GM23338 (cell line): Measurements from ENCODE around the gene FKBP5. TPM values are rescaled to one million over a fixed set of nuclear protein-coding genes. Genes with fewer than 3 reads are reported as not detected.

ENCODE experiments used
- ATAC-seq: fragments of 200-7000 bp; cut with Tn5 transposase; 3 replicates; pipeline ENCODE4 v1.9.1; 2020
- DNase-seq: peaks from one replicate; pipeline ENCODE4 v3.0.0-alpha.2; 2015; ENCODE audit warnings: low spot score
- H2AFZ ChIP-seq: fragments of 200-600 bp; sonication (generic); 2 replicates; pipeline ENCODE4 v1.8.0; 2016; ENCODE audit warnings: antibody characterized with exemption, mild to moderate bottlenecking, moderate library complexity
- H3F3A ChIP-seq: fragments of 200-600 bp; sonication (generic); replicated peaks from 2 replicates; pipeline ENCODE4 v1.8.0; 2017; ENCODE audit warnings: antibody characterized with exemption, mixed run types, low read depth
- H3K27ac ChIP-seq: fragments of 200-600 bp; sonication (generic); 2 replicates; pipeline ENCODE4 v1.6.1; 2016; ENCODE audit warnings: low read depth
- H3K27me3 ChIP-seq: fragments of 200-600 bp; sonication (generic); 2 replicates; pipeline ENCODE4 v1.8.0; 2016; ENCODE audit warnings: mild to moderate bottlenecking, mixed run types, moderate library complexity; ENCODE audit not compliant: insufficient read depth
- H3K36me3 ChIP-seq: fragments of 200-600 bp; sonication (generic); 2 replicates; pipeline ENCODE4 v1.8.0; 2016; ENCODE audit warnings: mild to moderate bottlenecking; ENCODE audit not compliant: insufficient read depth
- H3K4me1 ChIP-seq: fragments of 200-600 bp; sonication (generic); 2 replicates; pipeline ENCODE4 v1.8.0; 2016; ENCODE audit warnings: mild to moderate bottlenecking, moderate library complexity; ENCODE audit not compliant: insufficient read depth
- H3K4me2 ChIP-seq: fragments of 200-600 bp; sonication (generic); 2 replicates; pipeline ENCODE4 v1.7.1; 2017; ENCODE audit warnings: mixed run types
- H3K4me3 ChIP-seq: fragments of 200-600 bp; sonication (generic); 2 replicates; pipeline ENCODE4 v1.6.1; 2016; ENCODE audit warnings: mixed run types
- H3K79me2 ChIP-seq: fragments of 200-600 bp; sonication (generic); replicated peaks from 2 replicates; pipeline ENCODE4 v1.8.0; 2017; ENCODE audit warnings: mild to moderate bottlenecking; ENCODE audit not compliant: insufficient read depth
- H3K9me2 ChIP-seq: fragments of 200-600 bp; sonication (generic); 2 replicates; pipeline ENCODE4 v1.8.0; 2017; ENCODE audit not compliant: insufficient read depth
- H4K20me1 ChIP-seq: fragments of 200-600 bp; sonication (generic); replicated peaks from 2 replicates; pipeline ENCODE4 v1.8.0; 2017; ENCODE audit warnings: mild to moderate bottlenecking; ENCODE audit not compliant: insufficient read depth
- H3K27ac Mint-ChIP-seq: 2 replicates; pipeline ENCODE4 v1.8.0; 2020; ENCODE audit warnings: inconsistent platforms, mild to moderate bottlenecking, moderate library complexity, mixed read lengths
- H3K27me3 Mint-ChIP-seq: 3 replicates; pipeline ENCODE4 v1.8.0; 2022; ENCODE audit warnings: low read depth, mild to moderate bottlenecking, moderate library complexity, mixed read lengths, inconsistent platforms; ENCODE audit not compliant: insufficient read depth, poor library complexity
- H3K36me3 Mint-ChIP-seq: 3 replicates; pipeline ENCODE4 v1.8.0; 2021; ENCODE audit warnings: low read depth, mild to moderate bottlenecking, inconsistent platforms, moderate library complexity, mixed read lengths
- H3K4me1 Mint-ChIP-seq: 3 replicates; pipeline ENCODE4 v1.8.0; 2020; ENCODE audit warnings: mild to moderate bottlenecking, inconsistent platforms, mixed read lengths
- H3K4me3 Mint-ChIP-seq: 3 replicates; pipeline ENCODE4 v1.8.0; 2021; ENCODE audit warnings: moderate library complexity, mild to moderate bottlenecking, inconsistent platforms, mixed read lengths
- H3K9me3 Mint-ChIP-seq: 3 replicates; pipeline ENCODE4 v1.8.0; 2020; ENCODE audit warnings: moderate library complexity, mild to moderate bottlenecking, inconsistent platforms, mixed read lengths
- EZH2 ChIP-seq: fragments of 200-600 bp; sonication (generic); IDR thresholded peaks from one replicate; pipeline ENCODE4 v1.8.0; 2017; ENCODE audit warnings: antibody characterized with exemption, mild to moderate bottlenecking, low read depth; ENCODE audit not compliant: unreplicated experiment
- EZH2phosphoT487 ChIP-seq: fragments of 200-600 bp; sonication (generic); IDR thresholded peaks from one replicate; pipeline ENCODE4 v1.8.1; 2018; ENCODE audit warnings: antibody characterized with exemption; ENCODE audit not compliant: unreplicated experiment
- JUNB ChIP-seq: IDR thresholded peaks from one replicate; pipeline ENCODE4 v1.6.1; 2016; ENCODE audit warnings: antibody characterized with exemption; ENCODE audit not compliant: unreplicated experiment
- NANOG ChIP-seq: IDR thresholded peaks from 2 replicates; pipeline ENCODE4 v1.6.1; 2016; ENCODE audit warnings: antibody characterized with exemption, borderline replicate concordance
- POLR2AphosphoS5 ChIP-seq: IDR thresholded peaks from 2 replicates; pipeline ENCODE4 v1.6.1; 2016; ENCODE audit warnings: antibody characterized with exemption, low read depth
- ZNF114 ChIP-seq: fragments of 250-450 bp; sonication (Bioruptor Pico); IDR thresholded peaks from 2 replicates; pipeline ENCODE4 v1.5.0; 2020; ENCODE audit warnings: mild to moderate bottlenecking, moderate library complexity
- polyA plus RNA-seq: library from polyadenylated mRNA; unstranded; fragments of >200 nt; fragmentation: Nextera tagmentation; extraction: Ambion mirVana; gene quantifications from 2 replicates; pipeline ENCODE4 v1.2.1, GENCODE V29; 2016
- total RNA-seq: library from RNA; depleted of rRNA; stranded (reverse); fragments of >200 nt; shearing (Covaris generic); gene quantifications from 2 replicates; pipeline ENCODE4 v1.2.3, GENCODE V29; 2014
- TF ChIP-seq, protein P1 (sequence below): fragments of 250-450 bp; sonication (Bioruptor Pico); IDR thresholded peaks from 2 replicates; pipeline ENCODE4 v1.5.0; 2020; ENCODE audit warnings: mild to moderate bottlenecking, moderate library complexity
- TF ChIP-seq, protein P2 (sequence below), 2 experiments: fragments of 200-600 bp in 1 of 2; sonication (generic) in 1 of 2; conservative IDR thresholded peaks; 2 replicates each; pipeline versions ENCODE4 v1.5.1 to v1.6.1; 2016 to 2017; ENCODE audit warnings: antibody characterized with exemption in 2 of 2, low read depth in 2 of 2, mild to moderate bottlenecking in 2 of 2, moderate library complexity in 1 of 2

The FKBP5 gene
- total and polyA plus RNA-seq, 2 experiments from 2014 or later = 19.8 to 28.6 TPM

DNA sequence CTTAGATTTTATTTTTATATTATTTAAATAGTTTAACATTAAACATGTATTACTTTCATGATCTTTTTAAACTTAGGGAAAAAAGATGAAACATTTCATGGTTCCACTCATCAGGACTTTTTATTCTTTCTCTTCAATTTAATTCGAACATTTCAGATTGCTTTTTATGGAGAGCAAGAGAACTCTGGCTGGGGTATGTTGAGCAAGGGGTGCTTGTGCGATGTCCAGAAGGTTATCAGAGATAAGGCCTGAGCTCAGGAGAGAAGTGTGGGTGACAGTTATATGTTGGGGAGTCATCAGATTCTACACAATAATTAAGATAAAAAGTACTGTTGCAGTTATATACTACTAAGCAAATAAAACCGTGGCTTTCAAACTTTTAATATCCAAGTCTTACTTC lies 37.5 kb downstream of the FKBP5 start (continued):
- TF ChIP-seq, protein P1, sequence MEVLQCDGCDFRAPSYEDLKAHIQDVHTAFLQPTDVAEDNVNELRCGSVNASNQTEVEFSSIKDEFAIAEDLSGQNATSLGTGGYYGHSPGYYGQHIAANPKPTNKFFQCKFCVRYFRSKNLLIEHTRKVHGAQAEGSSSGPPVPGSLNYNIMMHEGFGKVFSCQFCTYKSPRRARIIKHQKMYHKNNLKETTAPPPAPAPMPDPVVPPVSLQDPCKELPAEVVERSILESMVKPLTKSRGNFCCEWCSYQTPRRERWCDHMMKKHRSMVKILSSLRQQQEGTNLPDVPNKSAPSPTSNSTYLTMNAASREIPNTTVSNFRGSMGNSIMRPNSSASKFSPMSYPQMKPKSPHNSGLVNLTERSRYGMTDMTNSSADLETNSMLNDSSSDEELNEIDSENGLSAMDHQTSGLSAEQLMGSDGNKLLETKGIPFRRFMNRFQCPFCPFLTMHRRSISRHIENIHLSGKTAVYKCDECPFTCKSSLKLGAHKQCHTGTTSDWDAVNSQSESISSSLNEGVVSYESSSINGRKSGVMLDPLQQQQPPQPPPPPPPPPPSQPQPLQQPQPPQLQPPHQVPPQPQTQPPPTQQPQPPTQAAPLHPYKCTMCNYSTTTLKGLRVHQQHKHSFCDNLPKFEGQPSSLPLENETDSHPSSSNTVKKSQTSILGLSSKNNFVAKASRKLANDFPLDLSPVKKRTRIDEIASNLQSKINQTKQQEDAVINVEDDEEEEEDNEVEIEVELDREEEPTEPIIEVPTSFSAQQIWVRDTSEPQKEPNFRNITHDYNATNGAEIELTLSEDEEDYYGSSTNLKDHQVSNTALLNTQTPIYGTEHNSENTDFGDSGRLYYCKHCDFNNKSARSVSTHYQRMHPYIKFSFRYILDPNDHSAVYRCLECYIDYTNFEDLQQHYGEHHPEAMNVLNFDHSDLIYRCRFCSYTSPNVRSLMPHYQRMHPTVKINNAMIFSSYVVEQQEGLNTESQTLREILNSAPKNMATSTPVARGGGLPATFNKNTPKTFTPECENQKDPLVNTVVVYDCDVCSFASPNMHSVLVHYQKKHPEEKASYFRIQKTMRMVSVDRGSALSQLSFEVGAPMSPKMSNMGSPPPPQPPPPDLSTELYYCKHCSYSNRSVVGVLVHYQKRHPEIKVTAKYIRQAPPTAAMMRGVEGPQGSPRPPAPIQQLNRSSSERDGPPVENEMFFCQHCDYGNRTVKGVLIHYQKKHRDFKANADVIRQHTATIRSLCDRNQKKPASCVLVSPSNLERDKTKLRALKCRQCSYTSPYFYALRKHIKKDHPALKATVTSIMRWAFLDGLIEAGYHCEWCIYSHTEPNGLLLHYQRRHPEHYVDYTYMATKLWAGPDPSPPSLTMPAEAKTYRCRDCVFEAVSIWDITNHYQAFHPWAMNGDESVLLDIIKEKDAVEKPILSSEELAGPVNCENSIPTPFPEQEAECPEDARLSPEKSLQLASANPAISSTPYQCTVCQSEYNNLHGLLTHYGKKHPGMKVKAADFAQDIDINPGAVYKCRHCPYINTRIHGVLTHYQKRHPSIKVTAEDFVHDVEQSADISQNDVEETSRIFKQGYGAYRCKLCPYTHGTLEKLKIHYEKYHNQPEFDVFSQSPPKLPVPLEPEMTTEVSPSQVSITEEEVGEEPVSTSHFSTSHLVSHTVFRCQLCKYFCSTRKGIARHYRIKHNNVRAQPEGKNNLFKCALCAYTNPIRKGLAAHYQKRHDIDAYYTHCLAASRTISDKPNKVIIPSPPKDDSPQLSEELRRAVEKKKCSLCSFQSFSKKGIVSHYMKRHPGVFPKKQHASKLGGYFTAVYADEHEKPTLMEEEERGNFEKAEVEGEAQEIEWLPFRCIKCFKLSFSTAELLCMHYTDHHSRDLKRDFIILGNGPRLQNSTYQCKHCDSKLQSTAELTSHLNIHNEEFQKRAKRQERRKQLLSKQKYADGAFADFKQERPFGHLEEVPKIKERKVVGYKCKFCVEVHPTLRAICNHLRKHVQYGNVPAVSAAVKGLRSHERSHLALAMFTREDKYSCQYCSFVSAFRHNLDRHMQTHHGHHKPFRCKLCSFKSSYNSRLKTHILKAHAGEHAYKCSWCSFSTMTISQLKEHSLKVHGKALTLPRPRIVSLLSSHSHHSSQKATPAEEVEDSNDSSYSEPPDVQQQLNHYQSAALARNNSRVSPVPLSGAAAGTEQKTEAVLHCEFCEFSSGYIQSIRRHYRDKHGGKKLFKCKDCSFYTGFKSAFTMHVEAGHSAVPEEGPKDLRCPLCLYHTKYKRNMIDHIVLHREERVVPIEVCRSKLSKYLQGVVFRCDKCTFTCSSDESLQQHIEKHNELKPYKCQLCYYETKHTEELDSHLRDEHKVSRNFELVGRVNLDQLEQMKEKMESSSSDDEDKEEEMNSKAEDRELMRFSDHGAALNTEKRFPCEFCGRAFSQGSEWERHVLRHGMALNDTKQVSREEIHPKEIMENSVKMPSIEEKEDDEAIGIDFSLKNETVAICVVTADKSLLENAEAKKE (CRISPR knock-in tag) = no peak

DNA sequence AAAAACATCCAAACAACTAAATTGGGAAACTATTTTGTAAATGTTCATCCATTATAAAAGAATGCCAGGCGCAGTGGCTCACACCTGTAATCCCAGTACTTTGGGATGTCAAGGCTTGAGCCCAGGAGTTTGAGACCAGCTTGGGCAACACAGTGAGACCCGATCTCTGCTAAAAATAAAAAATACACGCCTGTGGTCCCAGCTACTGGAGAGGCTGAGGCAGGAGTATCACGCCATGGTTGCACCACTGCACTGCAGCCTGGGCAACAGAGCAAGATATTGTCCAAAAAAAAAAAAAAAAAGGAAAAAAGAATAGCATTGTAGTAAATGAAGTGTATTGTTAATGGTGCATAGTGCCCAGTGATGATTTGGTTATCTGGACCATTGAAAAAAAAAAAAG lies 38.7 kb downstream of the FKBP5 start:
- no peak overlapping the region for H3K27ac ChIP-seq
- no peaks in the 10 kb centered on the region for H3K36me3 ChIP-seq
- H3K27ac Mint-ChIP-seq = no peak overlapping the region
- no peak overlapping the region for H3K4me3 Mint-ChIP-seq
- H4K20me1 ChIP-seq = 0 out of 2 replicates have a peak, but pooled peaks cover 3% of the 10 kb centered on the region
- peaks cover 5% of the 10 kb centered on the region; the same call in 2 of the 3 replicates for H3K9me3 Mint-ChIP-seq
- peaks cover 6% of the 10 kb centered on the region; the same call in 2 of the 3 replicates for H3K36me3 Mint-ChIP-seq
- H3K27me3 ChIP-seq = no peaks in the 10 kb centered on the region
- H3K4me1 ChIP-seq = peaks cover 13% of the 10 kb centered on the region; the same call in 1 of the 2 replicates
- H2AFZ ChIP-seq = no peak overlapping the region
- H3K4me2 ChIP-seq = no peak overlapping the region
- H3K79me2 ChIP-seq = peaks cover 31% of the 10 kb centered on the region
- H3K4me3 ChIP-seq = no peak overlapping the region
- no peaks in the 10 kb centered on the region for H3F3A ChIP-seq
- no peak for DNase-seq
- peaks cover 1% of the 10 kb centered on the region for H3K27me3 Mint-ChIP-seq
- H3K4me1 Mint-ChIP-seq = peaks cover 22% of the 10 kb centered on the region
- no peak for ATAC-seq
- H3K9me2 ChIP-seq = no peaks in the 10 kb centered on the region
- no peak for TF ChIP-seq JUNB
- no peak for TF ChIP-seq NANOG
- TF ChIP-seq, protein P1 (CRISPR knock-in tag) = no peak
- no peak for TF ChIP-seq EZH2
- TF ChIP-seq EZH2phosphoT487 = no peak
- TF ChIP-seq, protein P2, sequence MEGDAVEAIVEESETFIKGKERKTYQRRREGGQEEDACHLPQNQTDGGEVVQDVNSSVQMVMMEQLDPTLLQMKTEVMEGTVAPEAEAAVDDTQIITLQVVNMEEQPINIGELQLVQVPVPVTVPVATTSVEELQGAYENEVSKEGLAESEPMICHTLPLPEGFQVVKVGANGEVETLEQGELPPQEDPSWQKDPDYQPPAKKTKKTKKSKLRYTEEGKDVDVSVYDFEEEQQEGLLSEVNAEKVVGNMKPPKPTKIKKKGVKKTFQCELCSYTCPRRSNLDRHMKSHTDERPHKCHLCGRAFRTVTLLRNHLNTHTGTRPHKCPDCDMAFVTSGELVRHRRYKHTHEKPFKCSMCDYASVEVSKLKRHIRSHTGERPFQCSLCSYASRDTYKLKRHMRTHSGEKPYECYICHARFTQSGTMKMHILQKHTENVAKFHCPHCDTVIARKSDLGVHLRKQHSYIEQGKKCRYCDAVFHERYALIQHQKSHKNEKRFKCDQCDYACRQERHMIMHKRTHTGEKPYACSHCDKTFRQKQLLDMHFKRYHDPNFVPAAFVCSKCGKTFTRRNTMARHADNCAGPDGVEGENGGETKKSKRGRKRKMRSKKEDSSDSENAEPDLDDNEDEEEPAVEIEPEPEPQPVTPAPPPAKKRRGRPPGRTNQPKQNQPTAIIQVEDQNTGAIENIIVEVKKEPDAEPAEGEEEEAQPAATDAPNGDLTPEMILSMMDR (conservative IDR thresholded peaks at IDR 0.05; ENCODE audit: low read depth in 2 of 2) = no peak
- TF ChIP-seq POLR2AphosphoS5 = no peak
- TF ChIP-seq ZNF114 = no peak
